GF-D8 (cell line): ENCODE measurements around the gene CHIA.
A peak's percentile ranks its signal among the peaks of the same experiment; 100 is the strongest.
"Not testable (repeated sequence)": the region's sequence is repeated elsewhere in the genome, so short reads cannot be mapped to it uniquely, and the experiment has no call there.

ENCODE experiments used
- DNase-seq: peaks from one replicate; lab custom pipeline; 2025; lab: John Stamatoyannopoulos, UW

CHIA gene

GRCh38 chr1:111285879-111286278, 4.8 kb upstream of the CHIA start:
- DNase-seq = no peak

GRCh38 chr1:111286912-111287311, 3.7 kb upstream of the CHIA start:
- no peak for DNase-seq

- DNase-seq = no peak
Measured at GRCh38 chr1:111289371-111289770, 1.3 kb upstream of the CHIA start.

GRCh38 chr1:111290104-111290503, 547 bp upstream of the CHIA start:
- DNase-seq = no peak

- DNase-seq = no peak
Measured at GRCh38 chr1:111294390-111294789, 3.7 kb downstream of the CHIA start.

GRCh38 chr1:111302374-111302773, 11.7 kb downstream of the CHIA start:
- no peak for DNase-seq

- DNase-seq = no peak
Measured at GRCh38 chr1:111309690-111310089, 19.0 kb downstream of the CHIA start.

- DNase-seq = no peak
Measured at GRCh38 chr1:111318523-111318922, 27.9 kb downstream of the CHIA start.

GRCh38 chr1:111320066-111320879, 29.6 kb downstream of the CHIA start:
- no peak for DNase-seq

- DNase-seq = no peak
Measured at GRCh38 chr1:111323231-111323630, 32.6 kb downstream of the CHIA start.

- DNase-seq = no peak
Measured at GRCh38 chr1:111332190-111332589, 41.5 kb downstream of the CHIA start.

- DNase-seq = no peak
Measured at GRCh38 chr1:111334169-111334568, 43.5 kb downstream of the CHIA start.

- DNase-seq = not testable (repeated sequence)
Measured at GRCh38 chr1:111335214-111335877, 44.7 kb downstream of the CHIA start.

- not testable (repeated sequence) for DNase-seq
Measured at GRCh38 chr1:111338849-111339248, 48.2 kb downstream of the CHIA start.

- peak; percentile 8 for DNase-seq
Measured at GRCh38 chr1:111346089-111346885, 55.6 kb downstream of the CHIA start.

- DNase-seq = no peak
Measured at GRCh38 chr1:111347026-111347425, 56.4 kb downstream of the CHIA start.

GRCh38 chr1:111351700-111352099, 61.0 kb downstream of the CHIA start:
- no peak for DNase-seq

GRCh38 chr1:111354584-111354983, 63.9 kb downstream of the CHIA start:
- no peak for DNase-seq

GRCh38 chr1:111358964-111359363, 68.3 kb downstream of the CHIA start:
- no peak for DNase-seq

- DNase-seq = no peak
Measured at GRCh38 chr1:111359376-111359775, 68.7 kb downstream of the CHIA start.

GRCh38 chr1:111360257-111360656, 69.6 kb downstream of the CHIA start:
- DNase-seq = not testable (repeated sequence)

GRCh38 chr1:111361761-111362160, 71.1 kb downstream of the CHIA start:
- no peak for DNase-seq

GRCh38 chr1:111364690-111365089, 74.0 kb downstream of the CHIA start:
- DNase-seq = no peak
